HEK293T (cell line): ENCODE measurements around the gene QKI.

Experiments
- BHLHE40 ChIP-seq: fragments of 450-650 bp; IDR thresholded peaks from 2 replicates; pipeline ENCODE4 v1.6.1; 2016; ENCODE audit warnings: mild to moderate bottlenecking, moderate library complexity, borderline replicate concordance
- CTBP1 ChIP-seq: fragments of 450-650 bp; IDR thresholded peaks from 2 replicates; pipeline ENCODE4 v1.6.1; 2016; ENCODE audit warnings: borderline replicate concordance
- FOXA1 ChIP-seq: fragments of 450-650 bp; IDR thresholded peaks from 2 replicates; pipeline ENCODE4 v1.6.1; 2016; ENCODE audit warnings: mild to moderate bottlenecking
- FOXM1 ChIP-seq: fragments of 450-650 bp; IDR thresholded peaks from 2 replicates; pipeline ENCODE4 v1.6.1; 2017; ENCODE audit warnings: mild to moderate bottlenecking, borderline replicate concordance
- L3MBTL2 ChIP-seq: fragments of 450-650 bp; conservative IDR thresholded peaks from 2 replicates; pipeline ENCODE4 v1.6.1; 2016; ENCODE audit warnings: mild to moderate bottlenecking
- SP1 ChIP-seq: fragments of 450-650 bp; IDR thresholded peaks from 2 replicates; pipeline ENCODE4 v1.6.1; 2017
- SUZ12 ChIP-seq: fragments of 450-650 bp; IDR thresholded peaks from 2 replicates; pipeline ENCODE4 v1.6.1; 2016; ENCODE audit warnings: mild to moderate bottlenecking
- TARDBP ChIP-seq: fragments of 450-650 bp; IDR thresholded peaks from 2 replicates; pipeline ENCODE4 v1.6.1; 2016
- ZNF384 ChIP-seq: fragments of 450-650 bp; IDR thresholded peaks from 2 replicates; pipeline ENCODE4 v1.6.1; 2016

DNA sequence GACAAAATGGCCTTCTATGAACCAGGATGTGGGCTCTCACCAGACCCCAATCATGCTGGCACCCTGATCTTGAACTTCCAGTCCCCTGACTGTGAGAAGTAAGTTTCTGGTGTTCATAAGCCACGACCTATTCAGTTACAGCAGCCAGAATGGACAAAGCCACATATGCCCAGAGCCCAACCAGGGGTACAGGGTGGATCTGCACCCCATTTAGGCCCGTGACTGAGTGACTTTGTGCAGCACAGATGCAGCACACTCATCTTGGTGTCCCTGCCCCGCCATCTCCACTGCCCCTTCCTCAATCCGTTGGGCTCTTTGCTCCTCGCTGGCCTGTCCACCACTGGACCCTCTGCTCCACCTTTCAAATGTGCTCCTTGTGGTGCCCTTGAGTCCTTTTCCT lies 205.6 kb downstream of the QKI start:
- TF ChIP-seq FOXA1, result no peak
- TF ChIP-seq TARDBP, result no peak
- no peak for TF ChIP-seq ZNF384
- TF ChIP-seq SUZ12, result no peak
- TF ChIP-seq SP1, result no peak
- TF ChIP-seq FOXM1, result no peak
- no peak for TF ChIP-seq L3MBTL2
- TF ChIP-seq BHLHE40, result no peak
- no peak for TF ChIP-seq CTBP1
